Astrocyte of the spinal cord (primary cell): Measurements from ENCODE around the gene CCDC102A.

ENCODE experiments used
- DNase-seq: peaks from one replicate; pipeline ENCODE4 v3.0.0; 2011; ENCODE audit warnings: low read depth, low spot score
- H3K4me3 ChIP-seq: 2 replicates; pipeline ENCODE4 v1.5.1; 2011; ENCODE audit warnings: low read depth, mild to moderate bottlenecking, low read length, moderate library complexity
- CTCF ChIP-seq: IDR thresholded peaks from 2 replicates; pipeline ENCODE4 v1.5.1; 2012; ENCODE audit warnings: low read depth, mild to moderate bottlenecking, low read length, inconsistent platforms
- in situ Hi-C: cut with HindIII; loops from 2 replicates; pipeline ENCODE4 v1.10.0; 2017; ENCODE audit warnings: low sequenced_read_pairs

CCDC102A gene

GRCh38 chr16:57507136-57508034 is 29.0 kb downstream of the CCDC102A start:
- no peak overlapping the region for H3K4me3 ChIP-seq
- in situ Hi-C loops: no loop called here
- no peak for TF ChIP-seq CTCF
- DNase-seq: no peak

GRCh38 chr16:57505169-57505568 is 31.2 kb downstream of the CCDC102A start:
- TF ChIP-seq CTCF: no peak
- no peak overlapping the region for H3K4me3 ChIP-seq
- no peak for DNase-seq
- in situ Hi-C loops: no loop called here

GRCh38 chr16:57504491-57504890 is 31.9 kb downstream of the CCDC102A start:
- in situ Hi-C loops: no loop called here
- no peak for TF ChIP-seq CTCF
- DNase-seq: no peak
- no peak overlapping the region for H3K4me3 ChIP-seq

GRCh38 chr16:57504001-57504400 is 32.4 kb downstream of the CCDC102A start:
- in situ Hi-C loops: no loop called here
- DNase-seq: no peak
- H3K4me3 ChIP-seq: no peak overlapping the region
- TF ChIP-seq CTCF: no peak

GRCh38 chr16:57503366-57503765 is 33.0 kb downstream of the CCDC102A start:
- in situ Hi-C loops: no loop called here
- DNase-seq: no peak
- TF ChIP-seq CTCF: no peak
- H3K4me3 ChIP-seq: no peak overlapping the region

- no peak overlapping the region for H3K4me3 ChIP-seq
- DNase-seq: no peak
- no peak for TF ChIP-seq CTCF
- in situ Hi-C loops: no loop called here
Observed at GRCh38 chr16:57502048-57502775, 34.2 kb downstream of the CCDC102A start.
